Ishikawa (cell line): ENCODE measurements around the gene SETD9.

Source experiments
- CEBPB ChIP-seq: IDR thresholded peaks from 2 replicates; pipeline ENCODE4 v1.6.1; 2012
- EGR1 ChIP-seq: IDR thresholded peaks from 2 replicates; pipeline ENCODE4 v1.6.1; 2012
- EP300 ChIP-seq: IDR thresholded peaks from 2 replicates; pipeline ENCODE4 v1.6.1; 2012; ENCODE audit warnings: borderline replicate concordance
- FOXM1 ChIP-seq: IDR thresholded peaks from 2 replicates; pipeline ENCODE4 v1.6.1; 2012; ENCODE audit warnings: low read depth, borderline replicate concordance
- NFIC ChIP-seq: IDR thresholded peaks from 2 replicates; pipeline ENCODE4 v1.6.1; 2012
- RAD21 ChIP-seq: IDR thresholded peaks from 2 replicates; pipeline ENCODE4 v1.6.1; 2012; ENCODE audit warnings: low read depth
- TAF1 ChIP-seq: IDR thresholded peaks from 2 replicates; pipeline ENCODE4 v1.6.1; 2012; ENCODE audit warnings: low read depth, mild to moderate bottlenecking
- TCF12 ChIP-seq: IDR thresholded peaks from 2 replicates; pipeline ENCODE4 v1.6.1; 2012; ENCODE audit warnings: low read depth
- TEAD4 ChIP-seq: IDR thresholded peaks from 2 replicates; pipeline ENCODE4 v1.6.1; 2012
- YY1 ChIP-seq: IDR thresholded peaks from 2 replicates; pipeline ENCODE4 v1.6.1; 2012; ENCODE audit warnings: low read depth
- ZBTB7A ChIP-seq: IDR thresholded peaks from 2 replicates; pipeline ENCODE4 v1.6.1; 2012; ENCODE audit warnings: low read depth
- TF ChIP-seq, protein P1 (sequence below): IDR thresholded peaks from 2 replicates; pipeline ENCODE4 v1.6.1; 2012; ENCODE audit warnings: low read depth, mild to moderate bottlenecking
- TF ChIP-seq, protein P2 (sequence below): IDR thresholded peaks from 2 replicates; pipeline ENCODE4 v1.6.1; 2012
- TF ChIP-seq, protein P3 (sequence below): IDR thresholded peaks from 2 replicates; pipeline ENCODE4 v1.6.1; 2012

DNA sequence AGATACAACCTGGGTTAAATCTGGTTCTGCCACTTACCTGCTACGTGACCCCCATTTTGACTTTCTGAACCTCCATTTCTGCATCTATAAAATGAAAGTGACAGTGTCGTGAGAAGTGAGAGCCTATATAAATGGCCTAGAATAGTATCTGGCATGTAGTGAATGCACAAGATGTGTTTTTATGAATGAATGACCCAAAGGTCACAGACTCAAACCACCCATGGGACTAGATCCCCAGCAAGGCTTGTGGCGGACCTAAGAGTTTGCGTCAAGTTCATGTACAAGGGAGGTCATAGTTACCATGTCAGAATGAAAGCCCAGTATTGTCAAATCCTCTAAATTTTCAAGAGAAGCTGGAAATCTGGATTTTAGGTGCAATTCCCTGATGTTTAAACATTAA, 11.2 kb upstream of the SETD9 start:
- TF ChIP-seq, protein P1, sequence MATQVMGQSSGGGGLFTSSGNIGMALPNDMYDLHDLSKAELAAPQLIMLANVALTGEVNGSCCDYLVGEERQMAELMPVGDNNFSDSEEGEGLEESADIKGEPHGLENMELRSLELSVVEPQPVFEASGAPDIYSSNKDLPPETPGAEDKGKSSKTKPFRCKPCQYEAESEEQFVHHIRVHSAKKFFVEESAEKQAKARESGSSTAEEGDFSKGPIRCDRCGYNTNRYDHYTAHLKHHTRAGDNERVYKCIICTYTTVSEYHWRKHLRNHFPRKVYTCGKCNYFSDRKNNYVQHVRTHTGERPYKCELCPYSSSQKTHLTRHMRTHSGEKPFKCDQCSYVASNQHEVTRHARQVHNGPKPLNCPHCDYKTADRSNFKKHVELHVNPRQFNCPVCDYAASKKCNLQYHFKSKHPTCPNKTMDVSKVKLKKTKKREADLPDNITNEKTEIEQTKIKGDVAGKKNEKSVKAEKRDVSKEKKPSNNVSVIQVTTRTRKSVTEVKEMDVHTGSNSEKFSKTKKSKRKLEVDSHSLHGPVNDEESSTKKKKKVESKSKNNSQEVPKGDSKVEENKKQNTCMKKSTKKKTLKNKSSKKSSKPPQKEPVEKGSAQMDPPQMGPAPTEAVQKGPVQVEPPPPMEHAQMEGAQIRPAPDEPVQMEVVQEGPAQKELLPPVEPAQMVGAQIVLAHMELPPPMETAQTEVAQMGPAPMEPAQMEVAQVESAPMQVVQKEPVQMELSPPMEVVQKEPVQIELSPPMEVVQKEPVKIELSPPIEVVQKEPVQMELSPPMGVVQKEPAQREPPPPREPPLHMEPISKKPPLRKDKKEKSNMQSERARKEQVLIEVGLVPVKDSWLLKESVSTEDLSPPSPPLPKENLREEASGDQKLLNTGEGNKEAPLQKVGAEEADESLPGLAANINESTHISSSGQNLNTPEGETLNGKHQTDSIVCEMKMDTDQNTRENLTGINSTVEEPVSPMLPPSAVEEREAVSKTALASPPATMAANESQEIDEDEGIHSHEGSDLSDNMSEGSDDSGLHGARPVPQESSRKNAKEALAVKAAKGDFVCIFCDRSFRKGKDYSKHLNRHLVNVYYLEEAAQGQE, result no peak
- TF ChIP-seq EGR1, result no peak
- TF ChIP-seq RAD21, result no peak
- no peak for TF ChIP-seq TCF12
- no peak for TF ChIP-seq YY1
- TF ChIP-seq EP300, result no peak
- TF ChIP-seq, protein P2, sequence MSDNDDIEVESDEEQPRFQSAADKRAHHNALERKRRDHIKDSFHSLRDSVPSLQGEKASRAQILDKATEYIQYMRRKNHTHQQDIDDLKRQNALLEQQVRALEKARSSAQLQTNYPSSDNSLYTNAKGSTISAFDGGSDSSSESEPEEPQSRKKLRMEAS, result no peak
- no peak for TF ChIP-seq CEBPB
- no peak for TF ChIP-seq ZBTB7A
- TF ChIP-seq, protein P3, sequence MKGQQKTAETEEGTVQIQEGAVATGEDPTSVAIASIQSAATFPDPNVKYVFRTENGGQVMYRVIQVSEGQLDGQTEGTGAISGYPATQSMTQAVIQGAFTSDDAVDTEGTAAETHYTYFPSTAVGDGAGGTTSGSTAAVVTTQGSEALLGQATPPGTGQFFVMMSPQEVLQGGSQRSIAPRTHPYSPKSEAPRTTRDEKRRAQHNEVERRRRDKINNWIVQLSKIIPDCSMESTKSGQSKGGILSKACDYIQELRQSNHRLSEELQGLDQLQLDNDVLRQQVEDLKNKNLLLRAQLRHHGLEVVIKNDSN, result no peak
- no peak for TF ChIP-seq TAF1
- no peak for TF ChIP-seq NFIC
- TF ChIP-seq FOXM1, result no peak
- no peak for TF ChIP-seq TEAD4
